SU-DHL-6 (cell line): Measurements from ENCODE around the gene ELN.

Source experiments
- H2AFZ ChIP-seq: fragments of 200-600 bp; sonication (generic); 2 replicates; pipeline ENCODE4 v1.6.1; 2014; ENCODE audit warnings: low read depth, mild to moderate bottlenecking, moderate library complexity, mixed read lengths, antibody characterized with exemption, low read length; ENCODE audit not compliant: severe bottlenecking
- H3F3A ChIP-seq: fragments of 200-600 bp; shearing (Covaris generic); 2 replicates; pipeline ENCODE4 v1.6.0; 2016; ENCODE audit warnings: antibody characterized with exemption, mild to moderate bottlenecking; ENCODE audit not compliant: insufficient read depth
- H3K27ac ChIP-seq: fragments of 200-600 bp; sonication (generic); 2 replicates; pipeline ENCODE4 v1.5.1; 2016; ENCODE audit warnings: low read depth, mild to moderate bottlenecking, low read length, moderate library complexity, mixed read lengths
- H3K27me3 ChIP-seq: fragments of 200-600 bp; sonication (generic), shearing (Covaris generic); 2 replicates; pipeline ENCODE4 v1.6.0; 2014; ENCODE audit warnings: mild to moderate bottlenecking, low read length
- H3K36me3 ChIP-seq: fragments of 200-600 bp; sonication (generic); 2 replicates; pipeline ENCODE4 v1.6.1; 2014; ENCODE audit warnings: mild to moderate bottlenecking, low read length, mixed read lengths
- H3K4me2 ChIP-seq: fragments of 300-600, 200-600 bp; shearing (Covaris generic), sonication (generic); 2 replicates; pipeline ENCODE4 v1.6.0; 2014; ENCODE audit warnings: low read length, low read depth, mild to moderate bottlenecking; ENCODE audit not compliant: poor library complexity, severe bottlenecking
- H3K4me3 ChIP-seq: fragments of 200-600 bp; sonication (generic); 2 replicates; pipeline ENCODE4 v1.5.1; 2014; ENCODE audit warnings: antibody characterized with exemption, low read length, mild to moderate bottlenecking, mixed read lengths; ENCODE audit not compliant: insufficient read depth, poor library complexity, severe bottlenecking
- H3K79me2 ChIP-seq: fragments of 200-600 bp; sonication (generic); 2 replicates; pipeline ENCODE4 v1.6.1; 2014; ENCODE audit warnings: mild to moderate bottlenecking, low read length, moderate library complexity; ENCODE audit not compliant: insufficient read depth
- H3K9ac ChIP-seq: fragments of 200-600 bp; sonication (generic); 2 replicates; pipeline ENCODE4 v1.7.0; 2014; ENCODE audit warnings: mild to moderate bottlenecking, low read length
- H3K9me2 ChIP-seq: fragments of 200-600 bp; sonication (generic); replicated peaks from 2 replicates; pipeline ENCODE4 v1.6.1; 2014; ENCODE audit warnings: low read length; ENCODE audit not compliant: insufficient read depth
- H3K9me3 ChIP-seq: fragments of 200-600 bp; sonication (generic); 2 replicates; pipeline ENCODE4 v1.6.1; 2014; ENCODE audit warnings: low read length, mixed read lengths; ENCODE audit not compliant: insufficient read depth
- H4K20me1 ChIP-seq: fragments of 200-600 bp; sonication (generic); 2 replicates; pipeline ENCODE4 v1.6.1; 2014; ENCODE audit warnings: low read depth, mild to moderate bottlenecking, antibody characterized with exemption, low read length, moderate library complexity, mixed read lengths
- EZH2phosphoT487 ChIP-seq: fragments of 200-600 bp; sonication (generic), shearing (Covaris generic); conservative IDR thresholded peaks from 2 replicates; pipeline ENCODE4 v1.6.1; 2018; ENCODE audit warnings: mild to moderate bottlenecking, antibody characterized with exemption, low read length, moderate library complexity, mixed read lengths
- TF ChIP-seq, protein P1 (sequence below): fragments of 200-600 bp; sonication (generic); IDR thresholded peaks from one replicate; pipeline ENCODE4 v1.5.1; 2017; ENCODE audit warnings: antibody characterized with exemption, mild to moderate bottlenecking, low read length, moderate library complexity; ENCODE audit not compliant: insufficient read depth, poor library complexity, severe bottlenecking

The ELN gene

DNA sequence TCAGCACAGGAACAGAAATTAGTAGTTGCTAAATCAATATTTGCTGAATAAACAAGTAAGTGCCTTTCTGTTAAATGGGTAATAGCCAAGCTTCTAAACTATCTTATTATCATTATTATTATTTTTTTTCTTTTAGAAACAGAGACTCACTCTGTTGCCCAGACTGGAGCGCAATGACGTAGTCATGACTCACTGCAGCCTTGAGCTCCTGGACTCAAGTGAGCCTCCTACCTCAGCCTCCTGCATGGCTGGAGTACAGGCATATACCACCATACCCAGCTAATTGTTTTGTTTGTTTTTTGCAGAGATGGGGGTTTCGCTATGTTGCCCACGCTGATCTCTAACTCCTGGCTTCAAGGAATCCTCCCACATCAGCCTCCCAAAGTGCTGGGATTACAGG lies 12.3 kb upstream of the ELN start:
- TF ChIP-seq, protein P1, sequence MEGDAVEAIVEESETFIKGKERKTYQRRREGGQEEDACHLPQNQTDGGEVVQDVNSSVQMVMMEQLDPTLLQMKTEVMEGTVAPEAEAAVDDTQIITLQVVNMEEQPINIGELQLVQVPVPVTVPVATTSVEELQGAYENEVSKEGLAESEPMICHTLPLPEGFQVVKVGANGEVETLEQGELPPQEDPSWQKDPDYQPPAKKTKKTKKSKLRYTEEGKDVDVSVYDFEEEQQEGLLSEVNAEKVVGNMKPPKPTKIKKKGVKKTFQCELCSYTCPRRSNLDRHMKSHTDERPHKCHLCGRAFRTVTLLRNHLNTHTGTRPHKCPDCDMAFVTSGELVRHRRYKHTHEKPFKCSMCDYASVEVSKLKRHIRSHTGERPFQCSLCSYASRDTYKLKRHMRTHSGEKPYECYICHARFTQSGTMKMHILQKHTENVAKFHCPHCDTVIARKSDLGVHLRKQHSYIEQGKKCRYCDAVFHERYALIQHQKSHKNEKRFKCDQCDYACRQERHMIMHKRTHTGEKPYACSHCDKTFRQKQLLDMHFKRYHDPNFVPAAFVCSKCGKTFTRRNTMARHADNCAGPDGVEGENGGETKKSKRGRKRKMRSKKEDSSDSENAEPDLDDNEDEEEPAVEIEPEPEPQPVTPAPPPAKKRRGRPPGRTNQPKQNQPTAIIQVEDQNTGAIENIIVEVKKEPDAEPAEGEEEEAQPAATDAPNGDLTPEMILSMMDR, result no peak
- no peak for TF ChIP-seq EZH2phosphoT487
- Histone ChIP-seq H3K4me2 (no peak overlapping the region), H3K9ac (no peak overlapping the region)

DNA sequence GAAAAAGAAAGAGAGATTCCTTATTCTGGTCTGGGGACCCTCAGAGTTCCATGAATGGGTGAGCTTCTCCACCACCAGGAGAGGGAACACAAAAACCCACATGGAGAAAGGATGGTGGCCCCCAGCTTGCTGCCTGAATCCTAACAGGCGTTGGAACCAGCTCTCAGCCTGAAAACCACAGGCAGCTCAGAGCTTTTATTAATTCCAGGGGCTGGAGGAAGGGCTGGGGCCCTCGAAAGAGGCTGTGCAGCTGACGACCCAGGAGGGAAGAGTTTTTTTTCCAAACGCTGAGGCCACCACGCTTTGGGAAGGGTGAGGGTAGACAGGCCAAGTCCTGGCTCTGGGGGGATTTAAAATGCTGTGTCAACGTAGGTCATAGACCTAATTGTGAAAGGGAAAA lies 10.8 kb upstream of the ELN start:
- Histone ChIP-seq H3K4me2 (no peak overlapping the region), H3K9me2 (no peaks in the 10 kb centered on the region), H3K27ac (no peak overlapping the region), H3K36me3 (no peaks in the 10 kb centered on the region), H3K9ac (no peak overlapping the region), H3K9me3 (no peaks in the 10 kb centered on the region), H3K27me3 (no peaks in the 10 kb centered on the region), H3F3A (no peaks in the 10 kb centered on the region), H3K4me3 (no peak overlapping the region), H2AFZ (no peak overlapping the region), H3K79me2 (no peaks in the 10 kb centered on the region), H4K20me1 (no peaks in the 10 kb centered on the region)
- TF ChIP-seq EZH2phosphoT487, result no peak
- TF ChIP-seq, protein P1, result no peak

More for the DNA sequence above, 12.3 kb upstream of the ELN start:
- Histone ChIP-seq H2AFZ (no peak overlapping the region), H3K27ac (no peak overlapping the region), H3K9me2 (no peaks in the 10 kb centered on the region), H3K4me3 (no peak overlapping the region), H4K20me1 (no peaks in the 10 kb centered on the region), H3K79me2 (no peaks in the 10 kb centered on the region), H3K9me3 (no peaks in the 10 kb centered on the region), H3K36me3 (no peaks in the 10 kb centered on the region), H3K27me3 (no peaks in the 10 kb centered on the region), H3F3A (no peaks in the 10 kb centered on the region)

- H3K27ac ChIP-seq, result no peak overlapping the region
- TF ChIP-seq, protein P1, result no peak
- no peak for TF ChIP-seq EZH2phosphoT487
- H4K20me1 ChIP-seq, result no peaks in the 10 kb centered on the region
- H3K79me2 ChIP-seq, result no peaks in the 10 kb centered on the region
- no peaks in the 10 kb centered on the region for H3K9me3 ChIP-seq
- no peak overlapping the region for H3K4me2 ChIP-seq
- no peak overlapping the region for H3K9ac ChIP-seq
- no peaks in the 10 kb centered on the region for H3K9me2 ChIP-seq
- H3K27me3 ChIP-seq, result no peaks in the 10 kb centered on the region
- H3K4me3 ChIP-seq, result no peak overlapping the region
- H3F3A ChIP-seq, result no peaks in the 10 kb centered on the region
- no peak overlapping the region for H2AFZ ChIP-seq
- H3K36me3 ChIP-seq, result no peaks in the 10 kb centered on the region
Measured at GRCh38 chr7:74018246-74018895, 9.6 kb upstream of the ELN start.
